ENCODE results near the gene PHF8.

Gene PHF8

DNA sequence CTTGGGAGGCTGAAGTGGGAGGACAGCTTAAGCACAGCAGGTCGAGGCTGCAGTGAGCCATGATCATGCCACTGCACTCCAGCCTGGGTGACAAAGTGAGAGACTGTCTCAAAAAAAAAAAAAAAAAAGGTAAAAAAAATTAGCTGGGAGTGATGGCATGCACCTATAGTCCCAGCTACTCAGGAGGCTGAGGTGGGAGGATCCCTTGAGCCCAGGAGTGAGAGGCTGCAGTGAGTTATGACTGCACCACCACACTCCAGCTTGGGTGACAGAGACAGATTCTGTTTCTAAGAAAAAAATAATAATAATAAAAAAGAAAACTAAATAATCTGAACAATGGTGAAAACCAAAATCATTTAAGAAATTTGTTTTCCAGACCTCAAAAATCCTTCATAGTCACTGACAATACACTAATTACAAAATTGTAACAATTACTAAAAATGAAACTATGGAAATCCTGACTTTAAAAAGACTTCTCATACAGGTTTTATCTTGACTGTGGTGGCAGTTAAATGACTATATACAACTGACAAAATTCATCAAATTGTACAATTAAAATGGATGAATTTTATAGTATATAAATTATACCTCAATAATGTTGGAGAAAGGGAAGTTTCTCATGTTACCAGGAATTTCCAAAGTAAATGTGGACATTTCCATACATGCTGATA, 31.3 kb downstream of the PHF8 start:
- no peak for DNase-seq

DNA sequence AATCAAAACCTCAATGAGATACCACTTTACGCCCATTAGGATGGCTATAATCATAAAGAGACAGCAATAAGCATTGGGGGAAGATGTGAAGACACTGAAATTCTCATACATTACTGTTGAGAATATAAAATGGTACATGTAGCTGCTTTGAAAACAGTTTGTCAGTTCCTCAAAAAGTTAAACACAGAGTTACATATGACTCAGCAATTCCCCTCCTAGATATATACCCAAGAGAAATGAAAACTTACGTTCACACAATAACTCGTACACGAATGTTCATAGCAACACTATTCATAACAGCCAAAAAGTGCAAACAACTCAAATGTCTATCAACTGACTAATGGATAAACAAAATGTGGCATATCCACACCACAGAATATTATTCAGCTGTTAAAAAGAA, 36.6 kb downstream of the PHF8 start:
- DNase-seq, result no peak

DNA sequence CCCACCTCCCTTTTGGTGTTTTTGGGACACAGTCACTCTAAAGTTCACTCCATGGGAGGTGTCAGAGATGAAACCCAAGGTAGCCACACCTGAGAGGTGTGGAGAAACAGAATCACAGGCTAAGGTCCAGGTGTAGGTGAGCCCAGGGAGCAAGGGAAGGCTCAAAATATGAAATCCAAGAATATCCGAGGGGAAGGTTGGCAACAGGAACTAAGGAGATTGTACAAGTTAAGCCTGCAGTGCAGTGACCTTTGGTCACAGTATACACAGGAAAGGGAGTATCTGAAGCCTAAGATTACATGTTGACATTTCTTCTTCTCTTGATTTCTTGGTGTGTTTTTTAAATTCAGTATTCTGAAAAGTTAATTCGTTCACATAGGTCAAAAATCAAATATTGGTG, 46.5 kb downstream of the PHF8 start:
- DNase-seq, result no peak

DNA sequence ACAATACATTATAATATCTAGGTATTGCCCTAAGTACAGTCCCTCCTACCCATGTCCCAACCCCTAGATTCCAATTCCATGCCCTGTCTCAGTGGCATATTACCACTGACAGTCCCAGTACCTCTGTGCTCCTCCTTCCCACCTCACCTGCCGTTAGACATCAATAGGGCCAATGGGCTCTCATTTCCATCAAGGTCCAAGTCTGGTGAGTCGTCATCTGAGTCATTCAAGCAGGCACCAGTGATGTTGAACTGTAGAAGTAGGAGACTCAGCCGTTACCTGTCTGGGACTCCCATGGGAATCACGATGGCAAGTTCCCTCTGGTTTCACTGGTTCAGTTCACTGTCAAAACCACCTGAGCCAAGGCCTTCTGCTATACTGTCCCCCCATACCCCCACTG, 51.7 kb downstream of the PHF8 start:
- no peak for DNase-seq

DNA sequence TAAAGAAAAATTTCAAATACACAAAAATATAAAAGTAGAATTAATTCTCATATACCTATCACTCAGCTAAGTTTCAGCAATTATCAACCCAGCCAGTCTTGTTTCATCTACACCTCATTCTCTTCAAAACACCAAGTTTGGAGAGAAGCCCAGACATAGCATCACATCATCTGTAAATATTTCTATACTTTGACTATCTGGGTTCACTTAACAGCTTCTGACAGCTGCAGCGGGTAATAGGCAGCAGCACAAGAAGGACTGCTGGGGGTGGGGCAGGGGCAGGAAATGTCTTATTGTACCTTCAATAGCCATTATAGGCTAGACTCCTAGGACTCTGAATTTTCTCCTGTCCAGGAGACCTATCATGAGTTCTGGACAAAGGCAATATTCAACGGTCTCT, 54.1 kb downstream of the PHF8 start:
- DNase-seq, result no peak

DNA sequence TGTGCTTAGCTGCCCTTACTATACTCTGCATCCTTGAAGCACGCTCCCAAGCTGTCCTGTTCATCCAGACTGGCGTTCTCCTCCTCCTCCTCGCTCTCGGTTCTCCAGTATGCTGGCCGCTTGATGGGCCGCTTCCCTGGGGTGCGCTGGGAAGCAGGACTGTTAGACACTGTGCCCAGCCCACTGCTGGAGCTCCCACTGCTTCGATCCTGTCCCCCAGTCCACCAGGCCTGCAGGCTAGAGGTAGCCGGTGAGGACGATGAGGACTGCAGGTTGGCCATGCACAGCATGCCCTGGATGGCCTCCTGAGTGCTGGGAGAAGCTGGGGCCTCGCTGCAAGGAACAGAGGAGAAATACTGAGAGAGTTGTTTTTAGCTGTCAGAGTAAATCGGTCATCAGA, 59.4 kb downstream of the PHF8 start:
- DNase-seq, result no peak

DNA sequence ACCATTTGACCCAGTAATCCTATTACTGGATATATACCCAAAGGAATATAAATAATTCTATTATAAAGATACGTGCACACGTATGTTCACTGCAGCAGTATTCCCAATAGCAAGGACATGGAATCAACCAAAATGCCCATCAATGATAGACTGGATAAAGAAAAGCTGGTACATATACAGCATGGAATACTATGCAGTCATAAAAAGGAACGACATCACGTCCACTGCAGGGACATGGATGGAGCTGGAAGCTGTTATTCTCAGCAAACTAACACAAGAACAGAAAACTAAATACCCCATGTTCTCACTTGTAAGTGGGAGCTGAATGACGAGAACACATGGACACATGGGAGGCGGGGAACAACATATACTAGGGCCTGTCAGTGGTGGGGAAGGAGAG, 69.7 kb downstream of the PHF8 start:
- no peak for DNase-seq

DNA sequence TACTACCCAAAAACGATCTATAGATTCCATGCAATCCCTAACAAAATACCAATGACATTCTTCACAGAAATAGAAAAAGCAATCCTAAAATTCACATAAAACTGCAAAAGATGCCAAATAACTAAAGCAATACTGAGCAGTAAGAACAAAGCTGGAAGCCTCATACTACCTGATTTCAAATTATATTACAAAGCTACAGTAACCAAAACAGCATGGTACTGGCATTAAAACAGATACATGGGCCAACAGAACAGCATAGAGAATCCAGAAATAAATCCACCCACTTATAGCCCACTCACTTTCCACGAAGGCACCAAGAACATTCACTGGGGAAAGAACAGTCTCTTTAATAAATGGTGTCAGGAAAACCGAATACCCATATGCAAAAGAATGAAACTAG, 74.7 kb downstream of the PHF8 start:
- no peak for DNase-seq

DNA sequence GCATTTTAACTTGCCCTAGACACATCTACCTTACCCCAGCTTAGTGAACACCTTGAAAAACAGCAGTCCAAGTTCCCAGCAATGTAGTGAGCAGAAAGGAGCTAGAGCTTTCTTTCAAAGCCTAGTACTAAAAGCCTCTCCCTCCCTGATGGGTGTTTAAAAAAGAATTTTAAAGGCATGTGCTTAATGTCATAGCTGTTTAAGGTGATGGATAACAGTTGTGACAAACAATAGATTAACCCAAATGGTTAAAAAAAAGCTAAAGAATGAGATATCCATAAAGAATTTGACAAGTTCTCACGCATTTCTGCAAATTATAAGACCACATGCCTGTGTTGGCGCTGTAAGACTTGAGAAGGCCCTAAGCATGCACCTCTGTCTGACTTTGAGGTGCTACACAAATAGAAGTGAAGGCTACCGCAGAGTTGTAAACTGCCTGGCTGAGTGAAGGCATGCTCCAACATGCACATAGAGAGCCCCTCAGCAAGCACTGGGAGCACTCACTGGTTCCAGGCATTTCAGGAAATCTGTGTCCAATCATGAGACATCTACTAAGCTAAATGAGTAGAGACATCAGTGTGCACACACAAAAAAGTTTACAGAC, 94.0 kb downstream of the PHF8 start:
- DNase-seq, result no peak

DNA sequence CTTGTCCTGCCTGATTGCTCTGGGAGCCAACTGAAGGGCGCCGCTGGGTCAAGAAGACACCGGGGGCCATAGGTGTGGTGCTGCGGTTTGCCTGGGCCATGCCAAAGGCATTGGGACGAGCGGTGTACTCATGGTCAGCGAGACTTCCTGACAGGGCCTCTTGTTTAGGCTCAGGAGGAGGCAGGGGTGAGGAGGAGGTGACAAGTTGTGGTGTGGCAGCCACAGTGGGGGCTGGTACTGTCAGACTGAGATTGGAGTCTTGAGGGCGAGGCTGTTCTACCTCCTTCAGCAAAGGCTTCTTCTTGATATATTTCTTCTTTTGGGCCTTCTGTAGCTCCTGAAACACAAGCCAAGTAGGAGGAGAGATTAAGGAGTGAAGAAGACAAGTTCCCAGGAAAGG, 104.1 kb downstream of the PHF8 start:
- DNase-seq, result no peak

DNA sequence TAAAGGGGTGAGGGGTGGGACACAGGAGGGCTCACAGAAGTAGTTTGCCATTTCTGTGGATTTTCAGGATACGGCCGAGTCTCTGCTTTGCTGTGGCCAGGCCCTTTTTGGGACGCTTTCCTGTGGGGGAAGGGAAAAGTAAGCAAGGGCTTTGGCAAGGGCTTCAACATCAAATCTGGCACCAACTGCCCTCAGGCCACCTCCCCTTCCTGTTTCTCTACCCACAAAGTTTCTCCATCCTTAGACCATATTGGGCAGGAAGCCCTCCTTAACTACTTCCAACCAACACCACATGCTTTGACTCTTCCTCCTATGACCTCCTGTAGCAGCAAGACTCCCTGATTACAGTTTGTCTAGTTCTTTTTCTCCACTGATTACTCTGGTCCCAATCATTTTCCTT, 105.1 kb downstream of the PHF8 start:
- DNase-seq, result no peak

DNA sequence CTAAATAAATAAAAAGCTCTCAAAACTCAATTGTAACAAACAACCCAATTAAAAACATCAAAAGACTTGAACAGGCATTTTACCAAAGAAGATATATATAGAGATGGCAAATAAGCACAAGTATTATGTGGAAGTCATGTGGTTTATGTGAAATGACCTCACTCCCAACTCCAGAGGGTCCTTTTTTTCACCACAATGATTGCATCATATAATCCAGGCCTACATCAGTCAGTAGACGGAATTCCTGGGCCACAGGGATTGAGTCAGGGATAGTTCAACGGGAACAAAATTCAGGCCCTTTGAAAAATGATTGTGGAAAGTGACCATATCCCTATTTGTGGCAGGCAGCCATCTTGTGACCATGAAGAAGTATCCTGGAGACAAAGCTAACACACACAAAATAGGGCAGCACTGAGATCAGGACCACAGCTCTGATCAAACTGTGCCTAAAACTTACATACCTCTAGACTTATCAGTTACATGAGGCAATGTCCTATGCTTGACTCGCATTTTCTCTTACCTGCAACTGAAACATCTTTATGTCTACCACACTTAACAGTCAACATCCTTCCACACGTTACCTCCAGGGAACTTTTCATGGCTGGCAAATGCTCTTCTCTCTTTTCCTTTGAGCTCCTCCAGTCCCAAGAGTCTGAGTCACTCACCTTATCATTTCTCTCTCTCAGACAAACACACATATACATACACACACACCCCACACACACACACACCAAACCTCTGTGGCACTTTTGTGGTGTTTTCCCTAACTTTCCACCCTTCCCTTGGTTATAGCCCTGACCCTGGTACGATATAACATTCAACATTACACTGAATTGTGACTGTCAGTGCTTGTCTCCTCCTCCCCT, 113.5 kb downstream of the PHF8 start:
- no peak for DNase-seq

DNA sequence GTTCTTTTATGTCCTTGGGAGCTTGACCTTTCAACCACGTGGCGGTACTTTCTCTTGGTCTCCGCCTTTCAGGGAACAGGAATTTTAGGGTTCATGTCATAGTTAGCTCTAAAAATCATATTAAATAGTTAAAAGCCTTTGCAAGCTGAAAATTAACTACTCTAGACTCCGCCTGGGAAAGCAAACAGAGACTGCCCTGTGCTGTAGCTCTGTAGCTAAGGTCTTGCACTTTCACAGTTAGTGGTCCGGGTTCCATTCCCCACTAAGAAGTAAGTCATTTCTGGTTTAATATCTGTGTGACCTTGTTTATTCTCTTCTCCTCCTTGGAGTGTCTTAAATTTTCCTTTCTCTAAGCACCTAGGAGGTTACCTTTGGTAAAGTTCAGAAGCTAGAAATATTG, 118.2 kb downstream of the PHF8 start:
- no peak for DNase-seq

DNA sequence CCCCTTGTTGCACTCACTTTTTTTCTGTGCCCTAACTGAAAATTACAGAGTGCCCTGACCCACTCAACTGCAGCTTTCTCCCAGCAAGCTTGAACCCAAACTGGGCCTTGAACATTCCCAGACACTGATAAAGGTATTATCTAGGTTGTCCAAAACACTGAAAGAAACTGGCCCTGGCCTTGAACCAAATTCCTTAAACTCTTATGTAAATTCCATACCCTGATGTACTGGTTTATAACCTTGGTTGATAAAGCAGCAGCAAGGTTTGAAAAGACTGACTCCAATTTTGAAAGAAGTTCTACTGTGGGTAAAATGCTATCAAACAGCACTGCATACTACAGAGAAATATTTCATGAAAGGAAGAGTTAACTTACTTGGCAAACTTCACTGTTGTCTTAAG, 125.6 kb downstream of the PHF8 start:
- DNase-seq, result no peak

DNA sequence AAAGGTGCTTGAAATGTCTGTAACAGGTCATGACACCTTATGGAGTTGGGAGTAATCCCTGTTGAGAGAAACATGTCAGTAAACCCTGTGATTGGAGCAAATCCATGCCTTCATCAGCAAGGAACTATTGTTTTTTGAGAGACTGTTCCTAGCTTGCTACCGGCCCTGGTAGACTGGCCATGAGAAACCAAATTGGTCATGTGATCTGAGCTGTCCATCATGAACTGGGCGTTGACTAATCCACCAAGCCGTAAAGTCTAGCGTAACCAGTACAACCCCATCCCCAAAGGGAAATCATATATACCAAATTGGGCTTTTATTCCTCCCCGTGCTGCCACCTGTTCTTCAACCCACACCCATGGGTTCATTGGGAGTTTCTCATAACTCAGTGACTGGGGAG, 143.7 kb downstream of the PHF8 start:
- DNase-seq, result no peak

DNA sequence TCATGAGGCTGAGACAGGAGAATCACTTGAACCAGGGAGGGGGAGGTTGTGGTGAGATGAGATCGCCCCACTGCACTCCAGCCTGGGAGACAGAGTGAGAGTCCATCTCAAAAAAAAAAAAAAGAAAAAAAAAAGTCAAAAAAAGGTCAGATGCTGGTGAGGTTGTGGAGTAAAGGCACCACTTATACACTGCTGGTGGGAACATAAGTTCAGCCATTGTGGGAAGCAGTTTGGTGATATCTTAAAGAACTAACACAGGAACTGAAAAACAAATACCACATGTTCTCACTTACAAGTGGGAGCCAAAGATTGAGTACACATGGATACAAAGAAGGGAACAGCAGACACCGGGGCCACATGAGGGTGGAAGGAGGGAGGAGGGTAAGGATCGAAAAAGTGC, 149.0 kb downstream of the PHF8 start:
- no peak for DNase-seq

Data from CD4-positive, alpha-beta T cell treated with Interferon alpha-2 for 1 hour (primary cell).